Lower leg skin (tissue), 3 donors: ENCODE results near the gene DUSP6.

Source experiments
- CTCF ChIP-seq, 3 donors: fragments of 450-650 bp; IDR thresholded peaks; one replicate each; pipeline ENCODE4 v1.5.1; 2016; ENCODE audit warnings: antibody characterized with exemption in 3 of 3, mild to moderate bottlenecking in 3 of 3, moderate library complexity in 2 of 3
- POLR2A ChIP-seq, 2 donors: fragments of 450-650 bp; IDR thresholded peaks; one replicate each; pipeline ENCODE4 v1.6.1; 2016 to 2017; ENCODE audit warnings: antibody characterized with exemption in 2 of 2, mild to moderate bottlenecking in 1 of 2, moderate library complexity in 1 of 2

- no peak for TF ChIP-seq CTCF (IDR thresholded peaks at IDR 0.05)
- no peak for TF ChIP-seq POLR2A (IDR thresholded peaks at IDR 0.05)
These were observed 40.1 kb upstream of the DUSP6 start for GRCh38 chr12:89392391-89392790.
